ENCODE results near the gene PDZD2. TPM values are rescaled to one million over a fixed set of nuclear protein-coding genes. Genes with fewer than 3 reads are reported as not detected.

Gene PDZD2
- total RNA-seq, 1 donor from 2014 or later = 1.1 TPM

GRCh38 chr5:31755676-31756230, 116.8 kb downstream of the PDZD2 start:
- Histone ChIP-seq H3K79me2 (ENCODE audit: low read depth) (no peaks in the 10 kb centered on the region), H3K27ac (no peak overlapping the region), H3K27me3 (no peaks in the 10 kb centered on the region), H3F3A (ENCODE audit: low read depth) (peaks cover 25% of the 10 kb centered on the region), H3K4me3 (no peak overlapping the region), H3K4me1 (peaks cover 36% of the 10 kb centered on the region), H2AFZ (replicated peaks) (no peak overlapping the region), H3K4me2 (no peak overlapping the region), H3K36me3 (no peaks in the 10 kb centered on the region), H3K9ac (no peak overlapping the region), H4K20me1 (ENCODE audit: low read depth) (no peaks in the 10 kb centered on the region), H3K9me3 (ENCODE audit: low read depth) (no peaks in the 10 kb centered on the region)
- peaks cover 10% of the 10 kb centered on the region for H3K27me3 Mint-ChIP-seq (ENCODE audit: insufficient read depth, low read depth)
- H3K4me1 Mint-ChIP-seq = peaks cover 24% of the 10 kb centered on the region
- no peak overlapping the region for H3K4me3 Mint-ChIP-seq
- no peaks in the 10 kb centered on the region for H3K36me3 Mint-ChIP-seq
- DNase-seq (ENCODE audit: low spot score) = no peak
- H3K9me3 Mint-ChIP-seq = no peaks in the 10 kb centered on the region
- H3K27ac Mint-ChIP-seq = no peak overlapping the region
- no peak for TF ChIP-seq CTCF (IDR thresholded peaks at IDR 0.05)

- TF ChIP-seq EZH2phosphoT487 (IDR thresholded peaks at IDR 0.05) (no peak), EZH2 (IDR thresholded peaks at IDR 0.05) (no peak)
- Histone ChIP-seq H3K27me3 (no peaks in the 10 kb centered on the region), H3K36me3 (no peaks in the 10 kb centered on the region), H3F3A (ENCODE audit: low read depth) (peaks cover 25% of the 10 kb centered on the region), H3K27ac (no peak overlapping the region), H4K20me1 (ENCODE audit: low read depth) (no peaks in the 10 kb centered on the region), H3K4me2 (no peak overlapping the region), H3K4me3 (no peak overlapping the region), H3K4me1 (peaks cover 36% of the 10 kb centered on the region), H3K9ac (no peak overlapping the region), H3K9me3 (ENCODE audit: low read depth) (no peaks in the 10 kb centered on the region), H3K79me2 (ENCODE audit: low read depth) (no peaks in the 10 kb centered on the region), H2AFZ (replicated peaks) (no peak overlapping the region)
- Mint-ChIP-seq H3K4me1 (peaks cover 24% of the 10 kb centered on the region), H3K36me3 (no peaks in the 10 kb centered on the region), H3K27me3 (ENCODE audit: insufficient read depth, low read depth) (peaks cover 6% of the 10 kb centered on the region), H3K4me3 (no peak overlapping the region), H3K27ac (no peak overlapping the region), H3K9me3 (no peaks in the 10 kb centered on the region)
- no peak for DNase-seq (ENCODE audit: low spot score)
Measured at GRCh38 chr5:31757806-31758205, 118.9 kb downstream of the PDZD2 start.

- Histone ChIP-seq H3K9ac (no peak overlapping the region), H3K4me2 (no peak overlapping the region), H3K36me3 (no peaks in the 10 kb centered on the region), H4K20me1 (ENCODE audit: low read depth) (no peaks in the 10 kb centered on the region), H3K79me2 (ENCODE audit: low read depth) (no peaks in the 10 kb centered on the region), H3K27ac (no peak overlapping the region), H3K4me3 (no peak overlapping the region), H3K27me3 (no peaks in the 10 kb centered on the region), H3F3A (ENCODE audit: low read depth) (peaks cover 14% of the 10 kb centered on the region), H2AFZ (replicated peaks) (peak overlapping the region; percentile 26), H3K4me1 (peaks cover 31% of the 10 kb centered on the region), H3K9me3 (ENCODE audit: low read depth) (no peaks in the 10 kb centered on the region)
- no peak overlapping the region for H3K4me3 Mint-ChIP-seq
- no peak for TF ChIP-seq EZH2phosphoT487 (IDR thresholded peaks at IDR 0.05)
- peak overlapping the region; percentile 19 for H3K27ac Mint-ChIP-seq
- H3K36me3 Mint-ChIP-seq = no peaks in the 10 kb centered on the region
- peaks cover 8% of the 10 kb centered on the region for H3K27me3 Mint-ChIP-seq (ENCODE audit: insufficient read depth, low read depth)
- peaks cover 19% of the 10 kb centered on the region for H3K4me1 Mint-ChIP-seq
- peaks cover under 1% of the 10 kb centered on the region for H3K9me3 Mint-ChIP-seq
- DNase-seq (ENCODE audit: low spot score) = no peak
Measured at GRCh38 chr5:31758803-31759425, 120.0 kb downstream of the PDZD2 start.

GRCh38 chr5:31759925-31760324, 121.0 kb downstream of the PDZD2 start:
- no peak overlapping the region for H3K4me3 Mint-ChIP-seq
- no peak overlapping the region for H3K27ac ChIP-seq
- H3K9ac ChIP-seq = no peak overlapping the region
- no peaks in the 10 kb centered on the region for H3K9me3 ChIP-seq (ENCODE audit: low read depth)
- H3K36me3 Mint-ChIP-seq = no peaks in the 10 kb centered on the region
- no peaks in the 10 kb centered on the region for H3K36me3 ChIP-seq
- H3F3A ChIP-seq (ENCODE audit: low read depth) = peaks cover 4% of the 10 kb centered on the region
- peaks cover 4% of the 10 kb centered on the region for H3K9me3 Mint-ChIP-seq
- no peak for DNase-seq (ENCODE audit: low spot score)
- H3K4me1 Mint-ChIP-seq = peaks cover 10% of the 10 kb centered on the region
- no peak overlapping the region for H3K27ac Mint-ChIP-seq
- H2AFZ ChIP-seq (replicated peaks) = no peak overlapping the region
- no peaks in the 10 kb centered on the region for H3K79me2 ChIP-seq (ENCODE audit: low read depth)
- peaks cover 21% of the 10 kb centered on the region for H3K4me1 ChIP-seq
- TF ChIP-seq EZH2 (IDR thresholded peaks at IDR 0.05) (no peak), EZH2phosphoT487 (IDR thresholded peaks at IDR 0.05) (no peak), CTCF (IDR thresholded peaks at IDR 0.05) (no peak)
- H3K27me3 Mint-ChIP-seq (ENCODE audit: insufficient read depth, low read depth) = peaks cover 8% of the 10 kb centered on the region
- no peaks in the 10 kb centered on the region for H4K20me1 ChIP-seq (ENCODE audit: low read depth)
- no peak overlapping the region for H3K4me3 ChIP-seq
- H3K4me2 ChIP-seq = no peak overlapping the region
- no peaks in the 10 kb centered on the region for H3K27me3 ChIP-seq

All from neural progenitor cell (in vitro differentiated cells).